K562 treated with DMSO at 1 percent for 48 hours (cell line): ENCODE measurements around the gene SLC6A16. TPM values are rescaled to one million over a fixed set of nuclear protein-coding genes. Genes with fewer than 3 reads are reported as not detected.

Experiments used
- total RNA-seq: library from RNA; unstranded; fragments of 300-600 nt; gene quantifications from 2 replicates; pipeline ENCODE4 v1.2.3, GENCODE V29; 2022; ENCODE audit warnings: low replicate concordance; ENCODE audit errors: extremely low read depth

The SLC6A16 gene
- not detected in 2 replicates for total RNA-seq

GRCh38 chr19:49324801-49325576 lies at the start of gene SLC6A16:
TSS of gene SLC6A16 (minus strand) at chr19:49325191. CDS start at chr19:49311347, 13,844 bp downstream.

DNA sequence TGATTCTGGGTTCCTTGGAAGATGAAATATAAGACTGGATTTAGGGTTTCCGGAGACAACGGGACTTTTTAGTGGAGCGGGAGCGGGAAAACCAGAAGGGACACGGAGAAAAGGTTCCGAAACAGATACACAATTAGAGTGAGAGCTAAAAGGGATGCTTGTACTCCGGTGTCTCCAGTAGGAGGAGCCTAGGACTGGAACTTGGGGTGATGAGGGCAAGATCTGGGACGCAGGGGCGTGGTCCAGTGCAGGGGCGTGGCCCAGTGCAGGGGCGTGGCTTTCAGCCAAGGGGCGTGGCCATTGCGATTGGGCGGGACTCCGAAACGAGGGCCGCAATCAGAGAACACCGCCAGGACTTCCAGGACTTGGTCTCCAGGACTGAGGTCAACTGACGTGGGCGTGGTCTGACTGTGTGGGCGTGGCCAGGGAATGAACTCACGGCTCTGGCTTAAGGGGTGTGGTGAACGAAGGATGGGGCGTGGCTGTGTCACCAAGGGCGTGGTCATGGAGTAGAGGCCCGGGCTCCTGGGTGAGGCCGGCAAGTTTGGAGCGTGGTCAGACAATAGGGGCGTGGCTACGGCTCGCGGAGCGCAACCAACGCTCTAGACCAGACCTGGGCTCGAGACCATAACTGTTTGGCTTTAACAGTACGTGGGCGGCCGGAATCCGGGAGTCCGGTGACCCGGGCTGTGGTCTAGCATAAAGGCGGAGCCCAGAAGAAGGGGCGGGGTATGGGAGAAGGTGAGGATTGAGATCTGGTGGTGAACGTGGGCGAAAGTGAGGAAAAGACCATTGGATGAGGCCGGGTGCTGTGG lies 38.5 kb upstream of the SLC6A16 start, which contains the start of gene DKKL1:
Gene DKKL1, plus strand, starts transcription at position 610 of the 815 bp plus-strand sequence. Its CDS starts 122 bp downstream, at position 732.

GRCh38 chr19:49362048-49362928 lies 37.3 kb upstream of the SLC6A16 start, which contains the start of gene TEAD2:
TSS of gene TEAD2 (minus strand) at chr19:49362416. CDS start at chr19:49360075, 2,341 bp downstream.

GRCh38 chr19:49335071-49335783 lies 10.2 kb upstream of the SLC6A16 start, which contains the start of gene CD37:
TSS of gene CD37 (plus strand) at chr19:49335406. CDS start at chr19:49335541, 135 bp downstream.

Other genes with a start within 250 kb of the SLC6A16 start
- not detected in 2 replicates for gene SNRNP70, start 239.7 kb downstream of the SLC6A16 start, total RNA-seq
- gene LIN7B, start 210.8 kb downstream of the SLC6A16 start, total RNA-seq: not detected in 2 replicates
- gene C19orf73, start 206.0 kb downstream of the SLC6A16 start, total RNA-seq: not detected in 2 replicates
- gene PPFIA3, start 205.6 kb downstream of the SLC6A16 start, total RNA-seq: not detected in 2 replicates
- not detected in 2 replicates for gene HRC, start 169.8 kb downstream of the SLC6A16 start, total RNA-seq
- gene TRPM4, start 167.4 kb downstream of the SLC6A16 start, total RNA-seq: 127 TPM in 1 of 2 replicates, not detected in the other
- gene CD37, start 10.2 kb upstream of the SLC6A16 start, total RNA-seq: not detected in 2 replicates
- gene TEAD2, start 37.2 kb upstream of the SLC6A16 start, total RNA-seq: not detected in 2 replicates
- not detected in 2 replicates for gene DKKL1, start 38.7 kb upstream of the SLC6A16 start, total RNA-seq
- not detected in 2 replicates for gene KASH5, start 63.1 kb upstream of the SLC6A16 start, total RNA-seq
- not detected in 2 replicates for gene PTH2, start 98.2 kb upstream of the SLC6A16 start, total RNA-seq
- gene GFY, start 100.2 kb upstream of the SLC6A16 start, total RNA-seq: not detected in 2 replicates
- gene SLC17A7, start 116.3 kb upstream of the SLC6A16 start, total RNA-seq: not detected in 2 replicates
- not detected in 2 replicates for gene PIH1D1, start 126.6 kb upstream of the SLC6A16 start, total RNA-seq
- gene ALDH16A1, start 128.0 kb upstream of the SLC6A16 start, total RNA-seq: not detected in 2 replicates
- gene FLT3LG, start 149.0 kb upstream of the SLC6A16 start, total RNA-seq: not detected in 2 replicates
- gene RPL13A, start 162.4 kb upstream of the SLC6A16 start, total RNA-seq: 3,760 and 3,772 TPM in 2 replicates
- gene RPS11, start 171.2 kb upstream of the SLC6A16 start, total RNA-seq: 2,330 TPM in 1 of 2 replicates, not detected in the other
- not detected in 2 replicates for gene FCGRT, start 187.5 kb upstream of the SLC6A16 start, total RNA-seq
- not detected in 2 replicates for gene RCN3, start 202.8 kb upstream of the SLC6A16 start, total RNA-seq